HuH-7 (cell line): ENCODE results near the gene TRAPPC3.
"Not testable (repeated sequence)": the region's sequence is repeated elsewhere in the genome, so short reads cannot be mapped to it uniquely, and the experiment has no call there.

Experiments
- DNase-seq: peaks from one replicate; pipeline ENCODE4 v3.0.0; 2011; ENCODE audit warnings: low spot score

Gene TRAPPC3

DNA sequence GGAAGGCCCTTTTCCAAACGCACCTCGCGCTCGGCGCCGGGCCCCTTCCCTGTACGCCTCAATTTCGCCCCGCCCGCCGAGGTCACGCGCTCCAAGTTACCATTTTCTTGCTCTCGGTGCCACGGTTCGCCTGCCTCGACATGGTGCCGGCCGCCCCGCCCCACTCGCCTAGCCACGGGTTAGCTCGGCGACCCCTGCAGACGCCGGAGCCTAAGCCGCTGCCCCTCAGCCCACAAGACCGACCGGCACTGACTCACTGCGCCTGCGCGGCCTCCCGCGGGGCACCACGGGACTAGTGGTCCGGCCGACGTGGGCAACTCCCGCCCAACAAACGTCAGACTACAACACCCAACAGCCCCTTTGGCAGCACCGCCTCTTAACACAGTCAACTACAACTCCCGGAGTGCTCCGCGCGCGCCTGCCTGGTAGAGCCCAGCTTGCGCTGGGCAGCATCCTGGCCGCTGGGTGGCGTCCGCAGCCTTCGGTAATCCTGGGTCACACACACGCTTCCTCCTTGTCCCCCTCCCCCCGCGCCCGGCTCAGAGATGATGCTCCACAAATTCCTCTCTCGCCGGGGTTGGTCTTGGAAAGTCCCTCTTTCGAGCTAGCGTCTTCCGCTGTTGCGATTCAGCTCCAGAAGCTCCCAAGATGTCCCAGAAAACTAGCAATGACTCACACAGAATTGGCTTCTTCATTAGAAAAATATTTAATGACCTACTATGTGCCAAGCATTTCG is at the start of gene TRAPPC3:
Gene TRAPPC3, minus strand, starts transcription at position 250 of the 736 bp plus-strand sequence. Its CDS starts 108 bp downstream, at position 142.
- DNase-seq: peak; percentile 96

DNA sequence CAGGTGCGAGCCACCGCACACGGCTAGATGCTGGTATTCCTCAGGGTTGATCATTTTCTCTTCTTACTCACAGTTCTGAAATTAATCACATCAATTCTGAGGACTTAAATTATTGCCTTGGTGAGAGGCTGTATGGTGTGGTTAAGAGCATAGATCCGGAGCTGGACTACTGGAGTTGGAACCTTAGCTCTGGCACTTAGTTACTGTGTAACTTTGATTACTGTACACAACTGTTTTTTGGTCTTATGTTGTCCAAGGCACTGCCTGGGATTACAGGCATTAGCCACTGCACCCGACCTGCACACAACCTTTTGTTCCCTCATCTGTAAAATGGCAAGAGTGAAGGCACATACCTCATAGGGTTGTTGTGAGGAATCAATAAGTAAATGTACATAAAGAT is 49.4 kb upstream of the TRAPPC3 start:
- DNase-seq: no peak

DNA sequence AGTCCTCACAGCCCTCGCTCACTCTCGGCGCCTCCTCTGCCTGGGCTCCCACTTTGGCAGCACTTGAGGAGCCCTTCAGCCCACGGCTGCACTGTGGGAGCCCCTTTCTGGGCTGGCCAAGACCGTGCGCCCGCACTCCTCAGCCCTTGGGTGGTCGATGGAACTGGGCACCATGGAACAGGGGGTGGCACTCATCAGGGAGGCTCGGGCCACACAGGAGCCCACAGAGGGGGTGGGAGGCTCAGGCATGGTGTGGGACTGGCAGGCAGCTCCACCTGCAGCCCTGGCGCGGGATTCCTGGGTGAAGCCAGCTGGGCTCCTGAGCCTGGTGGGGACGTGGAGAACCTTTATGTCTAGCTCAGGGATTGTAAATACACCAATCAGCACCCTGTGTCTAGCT is 47.5 kb upstream of the TRAPPC3 start:
- not testable (repeated sequence) for DNase-seq

- peak; percentile 86 for DNase-seq
Observed at GRCh38 chr1:36187800-36188593, 38.7 kb upstream of the TRAPPC3 start.

GRCh38 chr1:36183309-36183856 is 34.1 kb upstream of the TRAPPC3 start:
- no peak for DNase-seq

- no peak for DNase-seq
Observed at GRCh38 chr1:36182734-36183133, 33.4 kb upstream of the TRAPPC3 start.

DNA sequence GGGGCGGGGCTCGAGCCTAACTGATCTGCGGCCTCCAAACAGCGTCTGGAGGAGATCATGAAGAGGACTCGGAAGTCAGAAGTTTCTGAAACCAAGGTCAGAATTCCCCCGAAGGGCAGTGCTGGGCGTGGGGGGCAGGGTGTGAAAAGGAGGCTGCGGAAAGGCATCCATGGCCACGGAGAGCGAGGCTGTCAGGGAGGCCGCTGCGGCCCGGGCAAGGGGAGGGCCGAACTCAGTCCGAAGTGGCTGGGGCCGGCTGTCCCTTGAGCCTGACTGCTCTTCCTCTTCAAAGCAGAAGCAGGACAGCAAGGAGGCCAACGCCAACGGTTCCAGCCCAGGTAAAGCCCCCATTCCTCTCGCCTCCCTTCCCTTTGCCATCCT is 29.9 kb upstream of the TRAPPC3 start:
- no peak for DNase-seq

DNA sequence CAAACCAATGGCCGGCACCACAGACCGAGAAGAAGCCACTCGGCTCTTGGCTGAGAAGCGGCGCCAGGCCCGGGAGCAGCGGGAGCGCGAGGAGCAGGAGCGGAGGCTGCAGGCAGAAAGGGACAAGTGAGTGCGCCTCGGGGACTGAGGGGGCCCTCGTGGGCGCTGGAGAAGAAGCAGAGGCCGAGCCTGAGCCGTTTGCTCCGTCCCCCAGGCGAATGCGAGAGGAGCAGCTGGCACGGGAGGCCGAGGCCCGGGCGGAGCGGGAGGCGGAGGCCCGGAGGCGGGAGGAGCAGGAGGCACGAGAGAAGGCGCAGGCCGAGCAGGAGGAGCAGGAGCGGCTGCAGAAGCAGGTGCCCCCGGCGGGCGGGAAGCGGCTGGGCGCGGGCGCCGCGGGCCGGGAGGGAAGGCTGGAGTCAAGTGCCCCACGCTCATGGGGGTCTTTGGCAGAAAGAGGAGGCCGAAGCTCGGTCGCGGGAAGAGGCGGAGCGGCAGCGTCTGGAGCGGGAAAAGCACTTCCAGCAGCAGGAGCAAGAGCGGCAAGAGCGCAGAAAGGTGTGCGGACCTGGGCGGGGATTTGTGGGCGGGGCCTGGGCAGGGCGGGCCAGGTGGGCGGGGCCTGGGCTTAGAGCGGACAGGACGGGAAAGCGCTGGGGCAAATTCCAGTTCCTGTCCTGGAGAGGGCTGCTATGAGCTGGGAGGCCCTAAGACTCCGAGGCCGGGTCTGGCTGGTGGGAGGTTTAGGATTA is 29.4 kb upstream of the TRAPPC3 start:
- DNase-seq: no peak

GRCh38 chr1:36177589-36178431 is 28.5 kb upstream of the TRAPPC3 start:
- no peak for DNase-seq

DNA sequence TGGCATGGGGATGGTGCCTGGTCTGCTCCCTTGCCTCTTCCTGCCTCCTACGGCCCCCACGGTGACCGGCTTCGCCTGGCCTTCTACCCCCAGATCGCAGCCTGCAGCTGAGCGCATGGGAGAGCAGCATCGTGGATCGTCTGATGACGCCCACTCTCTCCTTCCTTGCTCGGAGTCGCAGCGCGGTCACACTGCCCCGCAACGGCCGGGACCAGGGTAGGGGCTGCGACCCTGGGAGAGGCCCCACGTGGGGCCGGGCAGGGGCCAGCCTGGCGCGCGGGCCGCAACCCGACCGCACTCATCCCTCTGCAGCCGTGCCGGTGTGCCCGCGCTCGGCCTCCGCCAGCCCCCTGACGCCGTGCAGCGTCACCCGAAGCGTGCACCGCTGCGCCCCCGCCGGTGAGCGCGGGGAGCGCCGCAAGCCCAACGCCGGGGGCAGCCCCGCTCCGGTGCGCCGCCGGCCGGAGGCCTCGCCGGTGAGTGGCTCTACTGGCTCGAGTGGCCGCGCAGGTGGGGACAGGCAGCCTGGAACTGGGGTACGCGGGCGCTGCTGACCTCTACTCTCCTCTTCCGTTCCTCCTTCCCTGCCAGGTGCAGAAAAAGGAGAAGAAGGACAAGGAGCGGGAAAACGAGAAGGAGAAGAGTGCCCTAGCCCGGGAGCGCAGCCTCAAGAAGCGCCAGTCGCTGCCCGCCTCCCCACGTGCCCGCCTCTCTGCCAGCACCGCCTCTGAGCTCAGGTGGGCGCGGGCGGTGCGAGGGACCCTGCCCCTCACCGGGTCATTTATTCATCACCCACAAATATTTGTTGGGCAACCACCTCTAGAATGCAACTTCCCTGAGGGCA is 27.0 kb upstream of the TRAPPC3 start:
- no peak for DNase-seq

GRCh38 chr1:36175137-36176095 is 26.1 kb upstream of the TRAPPC3 start:
- DNase-seq: no peak

GRCh38 chr1:36174713-36175112 is 25.4 kb upstream of the TRAPPC3 start:
- no peak for DNase-seq

DNA sequence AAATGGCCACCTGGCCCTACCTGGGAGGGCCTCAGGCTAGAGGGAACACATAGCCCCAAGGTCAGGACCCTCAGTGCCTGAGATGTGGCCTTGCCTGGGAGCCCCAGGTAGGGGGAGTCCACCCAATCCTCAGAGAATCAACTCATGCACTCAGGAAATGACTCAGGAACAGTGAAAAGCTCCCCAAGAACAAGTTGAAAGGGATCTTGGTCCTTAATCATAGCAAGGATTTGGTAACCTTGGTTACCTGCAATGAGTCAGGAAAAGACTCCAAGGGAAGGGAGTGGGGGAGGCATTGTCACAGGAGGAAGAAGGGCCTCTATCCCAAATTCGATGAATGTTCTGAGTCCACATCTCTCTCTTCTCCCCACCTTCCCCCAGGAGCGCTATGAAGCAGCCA is 23.7 kb upstream of the TRAPPC3 start:
- no peak for DNase-seq

DNA sequence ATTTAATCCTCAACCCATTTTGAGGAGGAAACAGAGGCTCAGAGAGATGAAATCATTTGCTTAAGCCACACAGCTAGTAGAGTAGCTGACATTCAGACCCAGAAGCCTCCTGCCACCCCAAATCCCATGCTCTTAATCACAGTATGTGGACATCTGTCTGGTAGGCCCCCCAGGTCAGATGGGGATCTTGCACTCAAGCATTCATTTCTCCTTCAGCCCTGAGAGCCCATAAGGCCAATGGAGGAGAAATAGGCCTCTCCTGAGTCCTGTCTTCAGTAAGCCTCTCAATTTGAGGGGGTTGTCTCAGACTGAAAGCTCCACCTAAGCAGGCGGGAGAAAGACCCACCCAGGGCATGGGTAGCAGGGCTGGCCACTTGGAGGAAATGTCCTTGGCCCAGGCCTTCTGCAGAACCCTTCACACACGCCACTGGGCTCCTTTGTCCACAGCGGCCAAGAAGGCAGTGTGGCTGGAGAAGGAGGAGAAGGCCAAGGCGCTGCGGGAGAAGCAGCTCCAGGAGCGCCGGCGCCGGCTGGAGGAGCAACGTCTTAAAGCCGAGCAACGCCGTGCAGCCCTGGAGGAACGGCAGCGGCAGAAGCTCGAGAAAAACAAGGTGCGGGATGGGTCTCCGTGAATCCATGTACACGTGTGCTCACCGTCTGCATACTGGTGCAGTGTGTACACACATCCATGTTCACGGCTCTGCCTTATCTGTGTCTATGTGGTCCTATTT is 22.9 kb upstream of the TRAPPC3 start:
- no peak for DNase-seq

DNA sequence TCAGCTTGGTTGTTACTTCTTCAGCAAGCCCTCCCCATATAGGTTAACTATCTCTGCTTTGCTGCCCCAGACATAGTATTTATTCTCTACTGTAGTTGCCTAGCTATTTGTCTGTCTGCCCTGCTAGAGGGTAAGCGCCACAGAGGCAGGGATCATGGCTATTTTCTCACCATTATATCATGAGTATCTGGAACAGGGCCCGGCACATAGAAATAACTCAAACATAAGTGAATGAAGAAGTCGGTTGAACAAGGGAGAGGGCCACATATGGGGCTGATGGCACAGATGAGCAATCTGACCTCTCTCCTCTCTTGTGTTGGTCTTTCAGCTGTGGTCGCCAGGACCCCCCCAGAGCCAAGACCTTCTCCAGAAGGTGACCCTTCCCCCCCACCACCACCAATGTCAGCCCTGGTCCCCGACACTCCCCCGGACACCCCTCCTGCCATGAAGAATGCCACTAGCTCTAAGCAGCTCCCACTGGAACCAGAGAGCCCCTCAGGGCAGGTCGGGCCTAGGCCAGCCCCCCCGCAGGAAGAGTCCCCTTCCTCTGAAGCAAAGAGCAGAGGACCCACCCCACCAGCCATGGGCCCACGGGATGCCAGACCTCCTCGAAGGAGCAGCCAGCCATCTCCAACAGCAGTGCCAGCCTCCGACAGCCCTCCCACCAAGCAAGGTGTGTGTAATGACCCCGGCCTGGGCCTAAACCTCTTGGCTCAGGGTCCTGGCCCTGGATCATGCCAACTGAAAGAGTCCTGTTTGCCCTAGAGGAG is 21.5 kb upstream of the TRAPPC3 start:
- no peak for DNase-seq

DNA sequence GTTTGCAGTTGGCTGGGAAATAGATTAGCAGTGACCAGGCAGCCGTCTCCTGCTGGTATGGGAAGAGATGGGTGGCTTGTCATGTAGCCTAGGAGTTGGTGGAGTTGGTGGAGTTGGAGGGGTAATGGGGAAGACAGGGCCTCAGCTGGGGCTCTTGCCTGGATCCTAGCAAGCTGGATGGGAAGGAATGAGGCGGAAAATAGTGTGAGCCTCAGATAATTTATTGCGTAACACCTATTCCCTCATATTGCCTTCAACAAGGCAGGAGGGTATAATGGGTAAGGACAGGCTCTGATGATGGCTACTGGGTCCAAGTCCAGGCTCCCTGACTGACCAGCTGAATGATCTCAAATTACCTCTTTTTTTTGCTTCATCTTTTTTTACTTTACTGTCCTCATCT is 19.2 kb upstream of the TRAPPC3 start:
- peak; percentile 52 for DNase-seq

- no peak for DNase-seq
Observed at GRCh38 chr1:36166938-36167905, 17.9 kb upstream of the TRAPPC3 start.
